Gastroesophageal sphincter (tissue), 3 donors: ENCODE results near the gene HMX3.

Source experiments
- CTCF ChIP-seq, 4 experiments: fragments of 200-600 bp in 2 of 4; fragments of 450-650 bp in 2 of 4; sonication (generic) in 1 of 4; IDR thresholded peaks; one replicate each; pipeline ENCODE4 v1.5.1; 2017 to 2019; ENCODE audit warnings: antibody characterized with exemption in 4 of 4, mild to moderate bottlenecking in 2 of 4, moderate library complexity in 2 of 4
- EP300 ChIP-seq: sonication (generic); formaldehyde crosslinking; IDR thresholded peaks from one replicate; pipeline ENCODE4 v1.6.1; 2017; ENCODE audit warnings: antibody characterized with exemption, mild to moderate bottlenecking
- POLR2A ChIP-seq, 2 donors: fragments of 450-650 bp; IDR thresholded peaks; one replicate each; pipeline ENCODE4 v1.6.1; 2017; ENCODE audit warnings: antibody characterized with exemption in 2 of 2, mild to moderate bottlenecking in 2 of 2, moderate library complexity in 1 of 2
- POLR2AphosphoS5 ChIP-seq: sonication (generic); formaldehyde crosslinking; IDR thresholded peaks from one replicate; pipeline ENCODE4 v1.6.1; 2017; ENCODE audit warnings: antibody characterized with exemption

DNA sequence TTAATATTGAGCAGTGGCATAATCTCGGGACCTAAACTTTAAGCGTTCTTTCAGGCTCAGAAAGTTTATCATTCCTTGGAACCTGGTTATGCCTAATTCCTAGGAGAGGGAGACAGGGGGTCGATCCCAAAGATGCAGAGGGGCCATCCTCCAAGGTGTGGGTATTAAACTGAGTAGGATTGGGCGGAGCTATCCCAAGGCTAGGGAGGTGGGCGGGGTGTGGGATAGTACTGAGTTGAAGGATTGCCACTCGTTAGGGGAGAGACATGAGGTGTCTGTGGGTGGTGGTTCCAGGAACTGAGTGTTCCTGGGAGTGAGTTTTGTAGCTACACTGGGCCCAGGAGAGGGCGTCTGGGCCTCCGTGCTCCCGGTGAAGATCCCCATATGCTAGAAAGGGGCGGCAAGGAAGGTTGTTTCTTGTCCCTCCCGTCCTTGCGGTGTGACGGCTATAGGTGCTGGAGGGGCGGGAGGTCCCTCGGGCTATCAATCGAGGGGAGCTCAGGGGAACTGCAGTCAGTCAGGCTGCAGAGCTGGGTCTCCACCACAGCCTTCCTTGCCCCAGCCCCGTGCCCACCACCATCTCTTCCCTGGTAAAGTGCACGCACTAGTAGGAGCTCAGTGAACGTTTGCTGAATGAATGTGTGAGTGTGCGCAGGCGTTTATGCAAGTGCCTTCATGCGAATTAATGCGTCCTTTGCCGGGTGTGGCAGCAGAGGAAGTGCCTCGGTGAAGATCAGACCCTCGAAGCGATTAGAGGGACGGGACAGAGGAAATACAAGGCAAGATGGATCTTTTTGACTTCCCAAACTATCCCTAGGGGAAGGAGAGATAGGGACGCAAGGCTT lies 9.1 kb downstream of the HMX3 start:
- no peak for TF ChIP-seq CTCF (IDR thresholded peaks at IDR 0.05)
- no peak for TF ChIP-seq POLR2AphosphoS5
- TF ChIP-seq POLR2A (IDR thresholded peaks at IDR 0.05), result no peak
- no peak for TF ChIP-seq EP300
